Ishikawa (cell line): ENCODE results near the gene C9orf40.

Experiments used
- MAX ChIP-seq: IDR thresholded peaks from 2 replicates; pipeline ENCODE4 v1.6.1; 2012
- USF1 ChIP-seq: IDR thresholded peaks from 2 replicates; pipeline ENCODE4 v1.6.1; 2012

GRCh38 chr9:74910036-74910435 lies 42.7 kb downstream of the C9orf40 start:
- TF ChIP-seq USF1 (no peak), MAX (no peak)
